ENCODE data around the gene MX1. TPM values are rescaled to one million over a fixed set of nuclear protein-coding genes. Genes with fewer than 3 reads are reported as not detected.

The MX1 gene
- total RNA-seq, 1 donor from 2014 or later, result 25.0 TPM

GRCh38 chr21:41475714-41476420, 49.8 kb downstream of the MX1 start:
- no peak for TF ChIP-seq CTCF (conservative IDR thresholded peaks at IDR 0.05; ENCODE audit: low read depth, low read length)
- no peak overlapping the region for H3K4me3 ChIP-seq (ENCODE audit: low read depth, low read length)
- DNase-seq (ENCODE audit: low read depth), result no peak

- no peak for DNase-seq (ENCODE audit: low read depth)
- no peak overlapping the region for H3K4me3 ChIP-seq (ENCODE audit: low read depth, low read length)
- no peak for TF ChIP-seq CTCF (conservative IDR thresholded peaks at IDR 0.05; ENCODE audit: low read depth, low read length)
Measured at GRCh38 chr21:41477641-41478318, 51.7 kb downstream of the MX1 start.

GRCh38 chr21:41478319-41479177, 52.5 kb downstream of the MX1 start:
- TF ChIP-seq CTCF (conservative IDR thresholded peaks at IDR 0.05; ENCODE audit: low read depth, low read length), result no peak
- no peak for DNase-seq (ENCODE audit: low read depth)
- H3K4me3 ChIP-seq (ENCODE audit: low read depth, low read length), result no peak overlapping the region

- DNase-seq (ENCODE audit: low read depth), result no peak
- no peak for TF ChIP-seq CTCF (conservative IDR thresholded peaks at IDR 0.05; ENCODE audit: low read depth, low read length)
- no peak overlapping the region for H3K4me3 ChIP-seq (ENCODE audit: low read depth, low read length)
Measured at GRCh38 chr21:41479686-41480085, 53.6 kb downstream of the MX1 start.

- DNase-seq (ENCODE audit: low read depth), result no peak
- no peak for TF ChIP-seq CTCF (conservative IDR thresholded peaks at IDR 0.05; ENCODE audit: low read depth, low read length)
- no peak overlapping the region for H3K4me3 ChIP-seq (ENCODE audit: low read depth, low read length)
Measured at GRCh38 chr21:41480086-41480690, 54.1 kb downstream of the MX1 start.

GRCh38 chr21:41481191-41481590, 55.2 kb downstream of the MX1 start:
- no peak overlapping the region for H3K4me3 ChIP-seq (ENCODE audit: low read depth, low read length)
- no peak for DNase-seq (ENCODE audit: low read depth)
- no peak for TF ChIP-seq CTCF (conservative IDR thresholded peaks at IDR 0.05; ENCODE audit: low read depth, low read length)
